ENCODE data around the gene HSPB9. TPM values are rescaled to one million over a fixed set of nuclear protein-coding genes. Genes with fewer than 3 reads are reported as not detected.

The HSPB9 gene
- total RNA-seq, 1 experiment from 2014 or later = 0.15 TPM

- peaks cover 16 to 65% (median 52%) of the 10 kb centered on the region in 3 experiments; a peak in 6 of 7 replicates for H3K36me3 Mint-ChIP-seq (ENCODE audit: insufficient read depth in 1 of 3, low read depth in 3 of 3)
- no peak overlapping the region for H2BK120ac ChIP-seq (ENCODE audit: low read depth, low read length, poor library complexity, severe bottlenecking)
These were observed 3.0 kb downstream of the HSPB9 start for GRCh38 chr17:42125565-42125964.

More at GRCh38 chr17:42125565-42125964, 3.0 kb downstream of the HSPB9 start:
- H3K79me1 ChIP-seq (ENCODE audit: insufficient read depth, low read depth, low read length, poor library complexity, severe bottlenecking) = no peaks in the 10 kb centered on the region
- H4K91ac ChIP-seq (ENCODE audit: insufficient read length, low read depth, low read length) = no peak overlapping the region
- H3K23ac ChIP-seq (ENCODE audit: insufficient read length, low read depth, low read length) = no peak overlapping the region
- no peaks in the 10 kb centered on the region for H3K23me2 ChIP-seq (ENCODE audit: insufficient read length, low read depth, low read length, poor library complexity, severe bottlenecking)
- H3K56ac ChIP-seq (ENCODE audit: insufficient read length, low read depth, low read length) = no peak overlapping the region
- Mint-ChIP-seq H3K27me3 (ENCODE audit: low read depth) (no peaks in the 10 kb centered on the region), H3K27ac (no peak overlapping the region), H3K9me3 (no peaks in the 10 kb centered on the region), H3K4me1 (peaks cover 17 to 20% of the 10 kb centered on the region in 2 experiments), H3K4me3 (no peak overlapping the region)
- no peak overlapping the region for H4K8ac ChIP-seq (replicated peaks; ENCODE audit: insufficient read length, low read depth, low read length)
- no peak overlapping the region for H2BK12ac ChIP-seq (ENCODE audit: insufficient read length, low read depth, low read length)
- WGBS (ENCODE audit: extremely low coverage, insufficient read length, low lambda C conversion rate) = no CpG with 5 or more reads among the region's 12 CpGs
- DNase-seq = no peak
- no peaks in the 10 kb centered on the region for H3K4me1 ChIP-seq (ENCODE audit: insufficient read depth, low read length)
- no peak for TF ChIP-seq CTCF (conservative IDR thresholded peaks at IDR 0.05)
- no peak overlapping the region for H3K14ac ChIP-seq (ENCODE audit: insufficient read depth, low read length)
- H2BK5ac ChIP-seq (ENCODE audit: insufficient read length, low read length) = no peak overlapping the region
- no peak overlapping the region for H3K9ac ChIP-seq (ENCODE audit: extremely low read depth, insufficient read length, low read length)
- no peak overlapping the region for H3K27ac ChIP-seq (ENCODE audit: insufficient read length, low read depth, low read length)
- H4K20me1 ChIP-seq (ENCODE audit: control insufficient read depth, insufficient read depth, insufficient read length) = no peaks in the 10 kb centered on the region
- no peak overlapping the region for H2BK15ac ChIP-seq (ENCODE audit: low read depth, low read length)
- H3K79me2 ChIP-seq (ENCODE audit: insufficient read depth, low read length) = no peaks in the 10 kb centered on the region
- H3K9me3 ChIP-seq (ENCODE audit: control insufficient read depth, low read depth, low read length) = no peaks in the 10 kb centered on the region
- no peak overlapping the region for H3K4ac ChIP-seq (ENCODE audit: low read depth, low read length)
- no peak overlapping the region for H3K18ac ChIP-seq (ENCODE audit: insufficient read length, low read depth, low read length)
- no peak overlapping the region for H3T11ph ChIP-seq (ENCODE audit: low read length)
- no peak overlapping the region for H4K5ac ChIP-seq (ENCODE audit: insufficient read length, low read depth, low read length)
- no peak overlapping the region for H2AK5ac ChIP-seq (ENCODE audit: insufficient read length, low read length)
- H3K4me2 ChIP-seq (ENCODE audit: insufficient read depth, insufficient read length, low read length) = no peak overlapping the region
- no peak overlapping the region for H2AFZ ChIP-seq (ENCODE audit: low read length)
- peaks cover 2% of the 10 kb centered on the region; the same call in 1 of the 2 replicates for H3K27me3 ChIP-seq (ENCODE audit: insufficient read depth, low read length)
- no peak overlapping the region for H2BK20ac ChIP-seq (ENCODE audit: low read depth, low read length, poor library complexity, severe bottlenecking)
